Endothelial cell of umbilical vein (primary cell): Measurements from ENCODE around the gene ARPC5L. TPM values are rescaled to one million over a fixed set of nuclear protein-coding genes. Genes with fewer than 3 reads are reported as not detected.

Source experiments
- BruUV-seq: library from RNA; stranded (reverse); fragments of 400-500 nt; replicated peaks from 2 replicates; lab custom pipeline; 2021; lab: Mats Ljungman, UMichigan
- CTCF ChIA-PET: fragments of 300-600, 350-600 bp; sonication (Branson Sonifier 250); formaldehyde crosslinking; loops from one replicate; lab custom pipeline; 2021; ENCODE audit warnings: antibody characterized with exemption, inconsistent platforms; lab: Charles Lee
- POLR2A ChIA-PET: fragments of 300-600, 350-600 bp; sonication (Branson Sonifier 250); formaldehyde crosslinking; loops from one replicate; lab custom pipeline; 2021; ENCODE audit warnings: antibody characterized with exemption, inconsistent platforms; lab: Charles Lee
- DNase-seq: peaks from one replicate; pipeline ENCODE4 v3.0.0-alpha.2; 2011; ENCODE audit warnings: low read depth, low spot score
- FAIRE-seq: peaks from 2 replicates; lab custom pipeline; 2011; peaks lifted over from hg19 to GRCh38; lab: Jason Lieb, UNC
- H2AFZ ChIP-seq: 2 replicates; pipeline ENCODE4 v1.6.0; 2012; ENCODE audit warnings: low read depth, low read length, control low read depth, inconsistent platforms
- H3K27ac ChIP-seq: 2 replicates; pipeline ENCODE4 v1.5.1; 2011; ENCODE audit warnings: low read depth, mild to moderate bottlenecking, control low read depth, low read length, moderate library complexity; ENCODE audit not compliant: insufficient read depth
- H3K27me3 ChIP-seq, 2 experiments: 2 replicates each; pipeline versions ENCODE4 v1.6.0 to v1.6.1; 2011; ENCODE audit warnings: low read length in 2 of 2, mixed read lengths in 1 of 2; ENCODE audit not compliant: control insufficient read depth in 2 of 2, insufficient read depth in 2 of 2
- H3K36me3 ChIP-seq, 2 experiments: 2 replicates in 1 of 2; 3 replicates in 1 of 2; pipeline ENCODE4 v1.5.1; 2011; ENCODE audit warnings: low read length in 2 of 2, mild to moderate bottlenecking in 1 of 2, moderate library complexity in 1 of 2; ENCODE audit not compliant: control insufficient read depth in 2 of 2, insufficient read depth in 2 of 2; ENCODE audit errors: extremely low read depth in 1 of 2
- H3K4me1 ChIP-seq: 3 replicates; pipeline ENCODE4 v1.5.1; 2011; ENCODE audit warnings: mild to moderate bottlenecking, low read length; ENCODE audit not compliant: control insufficient read depth, insufficient read depth; ENCODE audit errors: extremely low read depth
- H3K4me2 ChIP-seq: 2 replicates; pipeline ENCODE4 v1.6.1; 2011; ENCODE audit warnings: low read length, control low read depth, mixed read lengths; ENCODE audit not compliant: insufficient read depth
- H3K4me3 ChIP-seq, 3 experiments: fragments of 200-600 bp in 1 of 3; sonication (generic), shearing (Covaris generic) in 1 of 3; replicated peaks in 1 of 3; 2 replicates each; pipeline ENCODE4 v1.5.1; 2011 to 2016; ENCODE audit warnings: control low read depth in 3 of 3, low read length in 3 of 3, mild to moderate bottlenecking in 2 of 3, inconsistent platforms in 1 of 3, low read depth in 1 of 3, moderate library complexity in 1 of 3; ENCODE audit not compliant: insufficient read depth in 1 of 3
- H3K79me2 ChIP-seq: 2 replicates; pipeline ENCODE4 v1.6.0; 2012; ENCODE audit warnings: low read length, inconsistent platforms; ENCODE audit not compliant: control insufficient read depth, insufficient read depth
- H3K9ac ChIP-seq: replicated peaks from 2 replicates; pipeline ENCODE3; 2011; ENCODE audit warnings: low read length, control low read depth; ENCODE audit not compliant: insufficient read depth; ENCODE audit errors: extremely low read depth
- H3K9me1 ChIP-seq: replicated peaks from 3 replicates; pipeline ENCODE4 v1.6.0; 2011; ENCODE audit warnings: mild to moderate bottlenecking, low read length; ENCODE audit not compliant: control insufficient read depth, insufficient read depth; ENCODE audit errors: extremely low read depth
- H3K9me3 ChIP-seq: replicated peaks from 2 replicates; pipeline ENCODE4 v1.5.1; 2012; ENCODE audit warnings: low read length, inconsistent platforms; ENCODE audit not compliant: control insufficient read depth, insufficient read depth
- H4K20me1 ChIP-seq: replicated peaks from 2 replicates; pipeline ENCODE3; 2011; ENCODE audit warnings: mild to moderate bottlenecking, low read length; ENCODE audit not compliant: control insufficient read depth, insufficient read depth; ENCODE audit errors: extremely low read depth
- CTCF ChIP-seq, 2 donors: IDR thresholded peaks; 1 replicate in 1 of 2; 2 replicates in 1 of 2; pipeline ENCODE4 v1.5.1; 2011; ENCODE audit warnings: low read length in 2 of 2, mild to moderate bottlenecking in 2 of 2, moderate library complexity in 2 of 2, control low read depth in 1 of 2, inconsistent platforms in 1 of 2, low read depth in 1 of 2; ENCODE audit not compliant: insufficient read depth in 1 of 2; ENCODE audit errors: extremely low read depth in 1 of 2
- EZH2 ChIP-seq: IDR thresholded peaks from 2 replicates; pipeline ENCODE4 v1.6.1; 2012; ENCODE audit warnings: borderline replicate concordance, low read depth, mild to moderate bottlenecking, moderate library complexity, low read length, inconsistent platforms; ENCODE audit not compliant: severe bottlenecking
- FOS ChIP-seq: IDR thresholded peaks from 2 replicates; pipeline ENCODE4 v1.6.1; 2011; ENCODE audit warnings: mild to moderate bottlenecking, low read length, moderate library complexity, borderline replicate concordance; ENCODE audit not compliant: insufficient read depth
- JUN ChIP-seq: IDR thresholded peaks from 2 replicates; pipeline ENCODE4 v1.6.1; 2011; ENCODE audit warnings: borderline replicate concordance, low read depth; ENCODE audit not compliant: insufficient read length, insufficient read depth
- MAX ChIP-seq: IDR thresholded peaks from 2 replicates; pipeline ENCODE4 v1.6.1; 2011; ENCODE audit not compliant: insufficient read depth, insufficient read length
- MYC ChIP-seq: IDR thresholded peaks from one replicate; pipeline ENCODE4 v1.6.1; 2011; ENCODE audit warnings: mild to moderate bottlenecking, low read depth, low read length
- POLR2A ChIP-seq: IDR thresholded peaks from 2 replicates; pipeline ENCODE4 v1.6.1; 2012; ENCODE audit warnings: low read depth, mild to moderate bottlenecking, control low read depth, low read length
- POLR2AphosphoS5 ChIP-seq: IDR thresholded peaks from 2 replicates; pipeline ENCODE4 v1.6.1; 2012; ENCODE audit warnings: low read depth, mild to moderate bottlenecking, control low read depth, low read length, moderate library complexity; ENCODE audit not compliant: insufficient read depth
- dilution Hi-C: fragments of 300-500 bp; cut with MboI; formaldehyde crosslinking; loops from one replicate; pipeline ENCODE4 v1.15.0; 2019; ENCODE audit warnings: low sequenced_read_pairs; ENCODE audit not compliant: extremely low pct_ligation_motif_present
- intact Hi-C: fragments of 100-400 bp; cut with micrococcal nuclease; formaldehyde crosslinking; loops from one replicate; pipeline ENCODE4 v1.10.0; 2022
- polyA plus RNA-seq, 4 experiments: library from polyadenylated mRNA; depleted of rRNA in 3 of 4; stranded (reverse) in 3 of 4; unstranded in 1 of 4; fragments of >200 nt; gene quantifications; 2 replicates each; pipeline versions ENCODE4 v1.2.1 to v1.2.3, GENCODE V29; 2011 to 2012; ENCODE audit warnings: missing spikeins in 1 of 4
- total RNA-seq: library from RNA; stranded (reverse); gene quantifications from 2 replicates; pipeline ENCODE4 v1.2.3, GENCODE V29; 2021

The ARPC5L gene
- total and polyA plus RNA-seq, 2 donors (not counting 3 experiments of a cell fraction or from before 2014, with no cell fraction given) = 60.7 to 68.1 TPM

GRCh38 chr9:124840300-124840833 is 21.6 kb upstream of the ARPC5L start:
- FAIRE-seq (no peak), DNase-seq (no peak)
- Histone ChIP-seq H3K4me3 (no peak overlapping the region), H3K27me3 (no peaks in the 10 kb centered on the region), H3K9me3 (no peaks in the 10 kb centered on the region), H3K4me1 (peaks cover 2% of the 10 kb centered on the region), H2AFZ (no peak overlapping the region), H3K36me3 (no peaks in the 10 kb centered on the region), H3K4me2 (no peak overlapping the region), H3K9me1 (no peaks in the 10 kb centered on the region), H3K9ac (no peak overlapping the region), H4K20me1 (no peaks in the 10 kb centered on the region), H3K79me2 (no peaks in the 10 kb centered on the region), H3K27ac (no peak overlapping the region)
- intact Hi-C loops = no loop called here
- ChIA-PET POLR2A (no interaction called here), CTCF (interaction anchor here (0.6 to 11.5 kb wide), 19 partner anchors 8 to 302 kb away, joined by 3 to 173 read pairs (median 4); partner anchors contain the start of genes ARPC5L, NR6A1, OLFML2A and RPL35)
- no TSS peak for BruUV-seq
- TF ChIP-seq FOS = no peak
- TF ChIP-seq CTCF (IDR thresholded peaks at IDR 0.05; ENCODE audit: extremely low read depth in 1 of 2, insufficient read depth in 1 of 2, low read depth in 1 of 2, low read length in 2 of 2) = peak; percentile 47 to 54
- dilution Hi-C loops = no loop called here

GRCh38 chr9:124841075-124841821 is 20.7 kb upstream of the ARPC5L start:
- Histone ChIP-seq H3K9me1 (no peaks in the 10 kb centered on the region), H3K36me3 (no peaks in the 10 kb centered on the region), H3K9me3 (no peaks in the 10 kb centered on the region), H3K4me1 (no peaks in the 10 kb centered on the region), H3K9ac (no peak overlapping the region), H3K27me3 (no peaks in the 10 kb centered on the region), H3K4me2 (no peak overlapping the region), H4K20me1 (no peaks in the 10 kb centered on the region), H3K79me2 (no peaks in the 10 kb centered on the region), H3K4me3 (no peak overlapping the region), H3K27ac (no peak overlapping the region), H2AFZ (no peak overlapping the region)
- ChIA-PET CTCF (interaction anchor here (0.6 to 11.5 kb wide), 9 partner anchors 11 to 66 kb away, joined by 3 to 173 read pairs (median 8); partner anchors contain the start of genes ARPC5L, NR6A1, OLFML2A and RPL35), POLR2A (no interaction called here)
- TF ChIP-seq EZH2 (no peak), POLR2AphosphoS5 (no peak), FOS (no peak), MYC (no peak), CTCF (IDR thresholded peaks at IDR 0.05; ENCODE audit: extremely low read depth in 1 of 2, insufficient read depth in 1 of 2, low read depth in 1 of 2, low read length in 2 of 2) (no peak), MAX (no peak), POLR2A (no peak), JUN (no peak)
- FAIRE-seq = no peak
- no TSS peak for BruUV-seq
- no peak for DNase-seq
- intact Hi-C loops (no loop called here), dilution Hi-C loops (no loop called here)
